Measurements from ENCODE around the gene SLC23A1.
"Not testable (repeated sequence)": the region's sequence is repeated elsewhere in the genome, so short reads cannot be mapped to it uniquely, and the experiment has no call there.

SLC23A1 gene

DNA sequence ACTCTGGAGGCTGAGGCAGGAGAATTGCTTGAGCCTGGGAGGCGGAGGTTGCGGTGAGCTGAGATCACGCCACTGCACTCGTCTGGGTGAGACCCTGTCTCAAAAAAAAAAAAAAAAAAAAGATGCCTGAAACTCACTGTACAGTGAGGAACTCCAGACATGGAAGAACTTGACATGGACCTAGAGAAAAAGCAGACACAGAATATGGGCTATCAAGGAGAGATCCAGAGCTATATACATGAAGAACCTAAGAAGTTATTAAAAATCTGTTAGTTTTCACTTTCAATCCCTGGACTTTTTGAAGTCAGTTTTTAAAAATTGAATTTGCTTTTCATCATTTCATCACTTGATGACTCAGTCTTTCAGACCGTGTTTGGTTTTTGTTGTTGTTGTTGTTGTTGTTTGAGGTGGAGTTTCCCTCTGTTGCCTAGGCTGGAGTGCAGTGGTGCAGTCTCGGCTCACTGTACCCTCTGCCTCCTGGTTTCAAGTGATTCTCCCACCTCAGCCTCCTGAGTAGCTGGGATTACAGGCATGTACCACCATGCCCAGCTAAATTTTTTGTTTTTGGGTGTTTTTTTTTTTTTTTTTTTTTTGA, 21.2 kb downstream of the SLC23A1 start:
- DNase-seq, result no peak

DNA sequence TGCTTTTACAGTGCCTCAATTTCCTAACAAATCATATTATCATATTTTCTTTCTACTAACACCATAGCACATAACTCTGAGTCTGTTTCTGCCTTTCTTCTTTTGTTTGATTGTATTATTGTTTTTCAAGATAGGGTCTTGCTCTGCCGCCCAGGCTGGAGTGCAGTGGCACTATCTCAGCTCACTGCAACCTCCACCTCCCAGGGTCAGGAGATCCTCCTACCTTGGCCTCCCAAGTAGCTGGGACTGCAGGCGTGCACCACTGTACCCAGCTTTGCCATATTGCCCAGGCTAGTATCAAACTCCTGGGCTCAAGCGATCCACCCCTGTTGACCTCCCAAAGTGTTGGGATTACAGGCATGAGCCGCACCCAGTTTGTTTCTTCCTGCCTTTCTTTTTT, 22.7 kb downstream of the SLC23A1 start:
- no peak for DNase-seq

- no peak for DNase-seq
These were observed 25.0 kb downstream of the SLC23A1 start for GRCh38 chr5:139358064-139358463.

GRCh38 chr5:139355900-139356299, 27.2 kb downstream of the SLC23A1 start:
- DNase-seq, result not testable (repeated sequence)

- no peak for DNase-seq
These were observed 28.9 kb downstream of the SLC23A1 start for GRCh38 chr5:139354186-139354585.

DNA sequence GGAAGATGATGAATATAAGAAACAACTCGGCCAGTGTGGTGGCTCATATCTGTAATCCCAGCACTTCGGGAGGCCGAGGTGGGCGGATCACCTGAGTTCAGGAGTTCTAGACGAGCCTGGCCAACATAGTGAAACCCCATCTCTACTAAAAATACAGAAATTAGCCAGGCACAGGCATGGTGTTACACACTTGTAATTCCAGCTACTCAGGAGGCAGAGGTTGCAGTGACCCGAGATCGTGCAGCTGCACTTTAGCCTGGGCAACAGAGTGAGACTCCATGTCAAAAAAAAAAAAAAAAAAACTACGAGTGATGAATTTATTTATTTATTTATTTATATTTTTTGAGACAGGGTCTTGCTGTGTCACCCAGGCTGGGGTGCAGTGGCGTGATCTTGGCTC, 35.2 kb downstream of the SLC23A1 start:
- DNase-seq, result not testable (repeated sequence)

GRCh38 chr5:139345442-139345841, 37.7 kb downstream of the SLC23A1 start:
- DNase-seq, result not testable (repeated sequence)

DNA sequence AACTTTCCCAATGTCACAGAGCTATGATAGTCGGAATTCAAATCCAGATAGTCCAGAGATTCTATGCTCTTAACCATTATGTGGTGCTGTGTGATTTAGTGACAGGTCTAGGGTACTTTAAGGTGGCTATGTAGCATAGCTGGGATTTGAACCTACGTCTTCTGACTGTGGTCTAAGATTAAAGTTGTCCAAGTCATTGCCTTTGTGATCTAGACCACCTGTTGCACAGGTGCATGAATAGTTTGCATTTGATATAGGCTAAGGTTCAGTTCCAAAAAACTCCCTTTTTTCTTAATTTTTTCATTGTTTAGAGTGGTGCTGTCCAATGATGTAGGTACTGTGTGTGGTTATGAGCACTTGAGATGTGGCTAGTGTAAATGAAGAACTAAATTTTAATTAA, 38.9 kb downstream of the SLC23A1 start:
- DNase-seq, result no peak

DNA sequence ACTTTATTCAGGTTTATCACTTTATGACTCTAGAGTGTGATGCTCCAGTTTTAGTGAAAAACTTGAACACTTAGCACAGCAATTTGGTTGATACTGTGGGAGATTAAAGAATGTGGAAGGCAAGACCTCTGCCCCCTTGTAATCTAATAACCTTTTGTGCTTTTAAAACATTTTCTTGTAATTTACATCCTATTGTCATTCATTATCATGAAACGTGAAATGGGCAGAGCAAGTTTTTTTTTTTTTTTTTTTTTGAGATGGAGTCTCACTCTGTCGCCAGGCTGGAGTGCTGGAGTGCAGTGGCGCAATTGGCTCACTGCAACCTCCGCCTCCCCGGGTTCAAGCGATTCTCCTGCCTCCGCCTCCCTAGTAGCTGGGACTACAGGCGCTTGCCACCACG, 39.6 kb downstream of the SLC23A1 start:
- DNase-seq, result no peak

- no peak for DNase-seq
These were observed 40.7 kb downstream of the SLC23A1 start for GRCh38 chr5:139342423-139342723.

DNA sequence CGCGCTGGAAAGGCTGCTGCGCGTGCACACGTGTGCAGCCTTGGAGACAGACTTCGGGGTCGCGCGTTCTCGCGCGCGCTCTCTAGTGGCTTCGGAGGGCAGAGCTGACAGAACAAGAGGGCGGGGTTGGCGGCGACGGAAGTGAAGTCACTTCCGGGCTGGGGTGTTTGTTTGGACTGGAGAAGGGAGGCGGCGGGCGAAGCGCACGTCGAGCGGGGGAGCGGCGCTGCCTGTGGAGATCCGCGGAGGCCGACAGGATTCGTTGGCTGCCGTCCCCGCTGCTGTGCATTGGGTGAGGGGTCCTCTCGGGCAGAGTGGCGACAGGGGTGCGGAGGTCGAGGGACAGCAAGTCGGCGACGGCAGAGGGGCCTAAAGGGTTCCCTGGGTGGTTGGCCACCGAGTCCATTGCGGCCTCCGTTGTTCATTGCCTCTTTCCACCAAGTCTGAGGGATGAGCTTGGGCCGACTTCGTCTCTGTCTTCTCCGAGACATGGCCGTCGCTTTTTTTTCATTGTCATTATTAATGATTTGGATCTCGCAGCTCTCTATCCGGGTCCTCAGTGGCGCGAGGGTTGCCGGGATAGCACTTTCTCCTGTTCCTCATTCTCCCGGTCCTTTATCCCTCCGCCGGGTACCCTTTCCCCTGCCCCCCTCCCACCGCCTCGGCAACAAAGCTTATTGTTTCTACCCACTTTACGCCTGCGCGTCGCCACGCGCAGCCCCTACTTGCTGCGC, 41.2 kb downstream of the SLC23A1 start, which contains the start of gene PAIP2:
Gene PAIP2 (plus strand): TSS at position 166 of the 734 bp plus-strand sequence. CDS start 21,931 bp downstream, outside the sequence.
- DNase-seq, result peak; percentile 88

DNA sequence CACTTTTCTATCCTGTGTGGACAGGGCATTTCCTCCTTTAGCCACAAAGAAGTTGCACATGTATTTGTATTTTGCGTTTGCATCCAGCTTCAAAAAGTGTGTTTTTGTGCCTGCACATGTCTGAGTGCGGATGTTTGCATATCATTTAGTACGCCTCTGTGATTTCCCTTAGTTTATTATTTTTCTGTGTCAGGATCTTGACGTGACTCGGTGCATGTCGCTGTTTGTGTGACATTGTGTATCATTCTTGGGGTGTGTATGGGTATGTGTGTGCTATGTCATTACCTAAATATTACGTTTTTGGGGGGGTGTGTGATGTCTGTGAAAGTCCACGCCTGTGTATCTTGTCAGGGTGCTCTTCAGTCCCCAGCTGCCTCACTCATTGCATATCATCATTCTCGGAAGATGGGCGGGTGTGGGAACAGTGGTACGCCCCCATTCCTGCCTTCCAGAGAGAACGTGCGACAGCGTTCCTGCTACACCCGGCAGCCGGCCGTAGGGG, 41.9 kb downstream of the SLC23A1 start:
- DNase-seq, result no peak

- DNase-seq, result no peak
These were observed 43.0 kb downstream of the SLC23A1 start for GRCh38 chr5:139340051-139340450.

GRCh38 chr5:139335811-139336210, 47.3 kb downstream of the SLC23A1 start:
- no peak for DNase-seq

All from NCI-H2029 treated with DMSO at 0.1 percent for 48 hours (cell line).